HL-60/S4 (cell line): Measurements from ENCODE around the gene TTC24.
"Not testable (repeated sequence)": the region's sequence is repeated elsewhere in the genome, so short reads cannot be mapped to it uniquely, and the experiment has no call there.

Experiments used
- in situ Hi-C: fragments of 300-500 bp; cut with MboI; formaldehyde crosslinking; loops from 2 replicates; pipeline ENCODE4 v1.14.3; 2022; ENCODE audit warnings: low sequenced_read_pairs

Gene TTC24

DNA sequence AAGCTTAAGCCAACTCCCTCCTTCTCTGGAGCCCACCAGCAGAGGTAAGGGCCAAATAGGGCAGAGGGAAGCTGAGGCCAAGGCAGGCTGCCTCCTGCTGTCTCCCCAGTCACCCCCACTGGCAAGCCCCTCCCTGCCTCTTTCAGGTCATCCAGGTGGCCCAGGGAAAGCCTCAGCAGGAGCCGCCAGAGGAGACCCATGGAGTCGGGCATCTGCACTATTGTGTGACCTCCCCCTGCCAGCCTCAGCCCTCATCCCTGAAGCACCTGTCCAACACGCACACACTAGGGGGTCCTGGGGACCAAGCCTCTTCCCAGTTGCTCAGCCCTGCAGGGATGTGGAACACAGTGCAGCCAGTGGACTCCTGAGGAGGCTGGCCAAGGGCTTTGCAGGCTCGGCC, 6.8 kb downstream of the TTC24 start:
- in situ Hi-C loops: no loop called here

DNA sequence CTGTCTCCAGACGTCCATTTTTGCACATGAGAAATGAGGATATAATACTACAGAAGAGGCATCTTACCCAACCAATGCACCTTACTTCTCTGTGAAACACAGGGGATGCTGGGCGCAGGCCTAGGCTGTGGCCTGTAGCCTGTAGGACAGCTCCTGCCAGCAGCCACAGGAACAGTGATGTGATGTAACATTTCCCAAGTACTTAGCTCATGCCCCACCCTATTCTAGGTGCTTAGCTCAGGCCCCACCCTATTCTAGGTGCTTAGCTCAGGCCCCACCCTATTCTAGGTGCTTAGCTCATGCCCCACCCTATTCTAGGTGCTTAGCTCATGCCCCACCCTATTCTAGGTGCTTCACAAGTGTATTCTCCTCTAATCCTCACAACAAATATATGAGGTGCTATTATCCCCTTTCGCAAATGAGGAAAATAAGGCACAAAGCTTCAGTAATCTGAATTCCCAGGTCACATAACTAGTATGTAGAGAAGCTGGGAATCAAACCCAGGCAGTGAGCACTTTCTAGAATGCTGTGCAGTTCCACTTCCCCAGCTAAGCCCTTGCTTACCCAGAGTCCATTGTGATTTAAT, 7.5 kb downstream of the TTC24 start:
- in situ Hi-C loops: no loop called here

DNA sequence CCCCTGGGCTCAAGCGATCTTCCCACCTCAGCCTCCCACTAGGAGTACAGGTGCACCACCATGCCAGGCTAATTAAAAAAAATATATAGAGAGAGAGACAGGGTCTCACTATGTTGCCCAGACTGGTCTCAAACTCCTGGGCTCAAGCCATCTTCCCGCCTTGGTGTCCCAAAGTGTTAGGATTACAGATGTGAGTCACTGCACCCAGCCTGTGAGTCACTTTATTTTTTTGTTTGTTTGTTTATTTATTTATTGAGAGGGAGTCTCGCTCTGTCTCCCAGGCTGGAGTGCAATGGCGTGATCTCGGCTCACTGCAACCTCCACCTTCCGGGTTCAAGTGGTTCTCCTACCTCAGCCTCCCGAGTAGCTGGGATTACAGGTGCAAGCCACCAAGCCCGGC, 8.4 kb downstream of the TTC24 start:
- in situ Hi-C loops: not testable (repeated sequence)

DNA sequence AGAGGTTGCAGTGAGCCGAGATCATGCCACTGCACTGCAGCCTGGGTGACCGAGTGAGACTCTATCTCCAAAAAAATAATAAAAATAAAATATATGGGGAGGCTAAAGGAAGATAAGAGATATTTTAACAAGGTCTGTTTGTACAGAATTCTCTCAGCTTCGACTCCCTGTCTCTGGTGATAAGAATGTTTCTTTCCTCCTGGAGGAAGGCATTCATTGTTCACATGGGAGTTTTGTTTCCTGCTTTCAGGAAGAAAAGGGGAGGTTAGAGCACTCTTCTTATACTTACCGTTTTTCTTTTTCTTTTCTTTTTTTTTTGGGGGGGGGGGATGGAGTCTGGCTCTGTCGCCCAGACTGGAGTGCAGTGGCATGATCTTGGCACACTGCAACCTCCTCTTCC, 10.0 kb downstream of the TTC24 start:
- in situ Hi-C loops: no loop called here

DNA sequence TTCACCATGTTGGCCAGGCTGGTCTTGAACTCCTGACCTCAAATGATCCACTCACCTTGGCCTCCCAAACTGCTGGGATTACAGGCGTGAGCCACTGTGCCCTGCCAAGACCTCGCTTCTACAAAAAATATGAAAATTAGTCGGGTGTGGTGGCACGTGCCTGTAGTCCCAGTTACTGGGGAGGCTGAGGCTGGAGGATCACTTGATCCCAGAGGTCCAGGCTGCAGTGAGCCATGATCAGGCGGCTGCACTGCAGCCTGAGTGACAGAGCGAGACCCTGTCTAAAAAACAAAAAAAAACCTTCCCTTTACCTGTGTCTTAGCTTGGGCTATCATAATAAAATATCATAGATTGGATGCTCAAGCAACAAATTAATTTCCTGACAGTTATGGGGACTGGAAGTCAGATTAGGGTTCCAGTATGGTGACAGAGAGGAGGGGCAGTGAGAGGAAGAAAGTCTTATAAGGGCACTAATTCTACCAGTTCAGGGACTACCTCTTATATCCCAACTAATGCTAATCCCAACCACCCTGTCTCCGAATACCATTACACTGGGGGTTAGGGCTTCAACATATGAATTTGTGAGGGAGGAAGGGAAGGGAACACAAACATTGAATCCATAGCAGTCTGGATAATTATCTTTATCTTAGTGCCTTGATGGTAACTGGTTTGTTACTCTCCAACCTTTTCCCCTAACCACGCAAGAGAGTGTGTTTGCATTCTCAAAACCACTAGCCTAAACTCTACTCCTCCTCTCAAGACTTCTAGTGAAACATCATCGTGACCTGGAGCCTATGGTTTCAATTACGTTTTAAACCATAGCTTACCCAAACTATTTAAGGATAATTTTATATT, 11.0 kb downstream of the TTC24 start:
- in situ Hi-C loops: no loop called here

DNA sequence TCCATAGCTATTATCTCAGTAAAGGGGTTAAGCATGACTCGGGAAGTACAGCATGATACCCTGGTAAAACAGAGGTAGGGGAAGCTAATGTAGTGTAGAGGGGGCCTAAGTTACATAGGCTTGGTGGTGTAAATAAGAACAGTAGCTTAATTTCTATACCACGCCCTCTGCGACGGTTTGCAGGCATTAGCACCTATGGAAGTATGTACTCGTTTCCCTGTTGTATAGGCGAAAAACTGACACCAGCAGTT, 11.6 kb downstream of the TTC24 start:
- in situ Hi-C loops: no loop called here

DNA sequence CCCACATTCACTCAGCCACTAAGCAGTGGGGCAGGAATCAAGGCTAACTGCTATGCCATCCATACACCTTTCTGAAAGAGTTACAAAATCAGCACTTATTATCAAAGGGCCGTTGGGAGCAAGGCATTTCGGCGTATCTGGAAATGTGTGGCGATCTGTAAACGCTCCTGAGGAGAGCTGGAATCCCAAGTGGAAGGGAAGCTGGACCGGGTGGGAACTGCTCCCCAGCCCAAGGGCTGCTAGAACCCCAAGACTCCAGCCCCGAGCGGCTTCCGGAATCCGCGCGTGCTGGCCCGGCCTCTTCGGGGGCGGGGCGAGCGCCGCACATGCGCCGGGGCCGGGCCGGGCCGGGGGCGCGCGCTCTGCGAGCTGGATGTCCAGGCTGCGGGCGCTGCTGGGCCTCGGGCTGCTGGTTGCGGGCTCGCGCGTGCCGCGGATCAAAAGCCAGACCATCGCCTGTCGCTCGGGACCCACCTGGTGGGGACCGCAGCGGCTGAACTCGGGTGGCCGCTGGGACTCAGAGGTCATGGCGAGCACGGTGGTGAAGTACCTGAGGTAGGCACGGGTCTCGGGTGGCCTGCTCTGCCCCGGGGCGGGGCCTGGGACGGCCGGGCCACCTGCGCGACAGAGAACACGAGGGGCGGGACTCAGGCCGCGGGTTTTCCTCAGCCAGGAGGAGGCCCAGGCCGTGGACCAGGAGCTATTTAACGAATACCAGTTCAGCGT, 12.1 kb downstream of the TTC24 start, which contains the start of gene NAXE:
Gene NAXE (plus strand): TSS at position 345 of the 726 bp plus-strand sequence. CDS start 29 bp downstream, at position 374.
- in situ Hi-C loops: no loop called here

DNA sequence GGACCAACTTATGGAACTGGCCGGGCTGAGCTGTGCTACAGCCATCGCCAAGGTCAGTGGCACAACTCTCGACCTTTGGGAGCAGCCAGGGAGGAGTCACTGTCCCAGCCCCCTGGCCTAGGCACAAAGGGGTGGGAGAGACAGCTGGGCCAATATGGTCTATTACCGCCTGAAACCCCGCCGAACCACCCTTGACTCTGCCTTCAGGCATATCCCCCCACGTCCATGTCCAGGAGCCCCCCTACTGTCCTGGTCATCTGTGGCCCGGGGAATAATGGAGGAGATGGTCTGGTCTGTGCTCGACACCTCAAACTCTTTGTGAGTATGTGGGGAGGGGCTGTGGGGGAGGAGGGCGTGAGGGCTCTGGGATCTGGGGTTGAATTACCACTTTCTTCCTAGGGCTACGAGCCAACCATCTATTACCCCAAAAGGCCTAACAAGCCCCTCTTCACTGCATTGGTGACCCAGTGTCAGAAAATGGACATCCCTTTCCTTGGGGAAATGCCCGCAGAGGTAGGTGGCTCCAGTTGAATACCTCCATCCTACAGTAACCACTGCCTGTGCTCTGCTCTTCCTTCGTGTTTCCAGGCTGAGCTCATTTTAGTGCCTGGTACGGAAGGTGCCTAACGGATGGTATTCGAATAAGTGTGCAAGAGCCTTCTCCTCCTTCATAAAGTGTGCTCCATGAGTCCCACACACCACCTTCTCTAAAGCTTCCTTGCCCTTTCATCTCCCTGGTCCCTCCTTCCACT, 12.8 kb downstream of the TTC24 start:
- in situ Hi-C loops: no loop called here

DNA sequence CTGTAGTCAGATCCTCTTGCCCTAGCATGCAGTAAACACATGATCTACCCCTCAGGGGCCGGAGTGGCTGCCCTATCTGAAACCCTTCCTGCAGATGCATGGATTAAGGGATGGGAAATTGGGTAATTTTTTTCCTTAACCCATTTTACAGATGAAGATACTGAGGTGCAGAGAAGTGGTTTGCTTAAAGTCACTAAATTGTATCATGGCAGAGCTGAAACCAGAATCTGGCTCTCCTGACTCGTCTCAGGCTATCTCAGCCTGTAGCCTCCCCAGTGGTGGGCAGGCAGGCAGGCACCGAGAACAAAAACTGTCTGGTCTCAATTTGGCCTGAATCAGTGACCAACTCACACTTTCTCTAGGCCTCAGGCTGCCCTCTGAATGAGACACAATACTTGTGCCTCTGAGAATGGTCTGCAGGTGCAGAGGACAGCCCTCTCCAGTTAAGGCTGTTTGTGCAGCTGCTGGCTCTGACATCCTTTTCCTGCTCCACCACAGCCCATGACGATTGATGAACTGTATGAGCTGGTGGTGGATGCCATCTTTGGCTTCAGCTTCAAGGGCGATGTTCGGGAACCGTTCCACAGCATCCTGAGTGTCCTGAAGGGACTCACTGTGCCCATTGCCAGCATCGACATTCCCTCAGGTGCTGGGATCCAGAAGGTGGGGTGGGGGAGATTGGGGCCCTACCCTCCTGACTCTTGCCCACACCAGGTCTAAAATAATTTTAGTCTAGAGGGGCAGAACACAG, 13.6 kb downstream of the TTC24 start:
- in situ Hi-C loops: no loop called here

DNA sequence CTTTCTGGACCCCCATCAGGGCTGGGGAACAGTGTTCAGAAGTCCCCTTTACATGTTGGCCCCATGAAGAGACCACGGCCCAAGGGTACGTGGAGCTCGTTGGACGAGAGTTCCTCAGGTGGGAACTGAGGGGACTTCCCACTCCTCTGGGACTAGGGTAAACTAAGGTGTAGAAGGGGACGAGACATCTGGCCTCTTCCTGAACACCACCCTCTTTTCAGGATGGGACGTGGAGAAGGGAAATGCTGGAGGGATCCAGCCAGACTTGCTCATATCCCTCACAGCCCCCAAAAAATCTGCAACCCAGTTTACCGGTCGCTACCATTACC, 14.1 kb downstream of the TTC24 start:
- in situ Hi-C loops: no loop called here

DNA sequence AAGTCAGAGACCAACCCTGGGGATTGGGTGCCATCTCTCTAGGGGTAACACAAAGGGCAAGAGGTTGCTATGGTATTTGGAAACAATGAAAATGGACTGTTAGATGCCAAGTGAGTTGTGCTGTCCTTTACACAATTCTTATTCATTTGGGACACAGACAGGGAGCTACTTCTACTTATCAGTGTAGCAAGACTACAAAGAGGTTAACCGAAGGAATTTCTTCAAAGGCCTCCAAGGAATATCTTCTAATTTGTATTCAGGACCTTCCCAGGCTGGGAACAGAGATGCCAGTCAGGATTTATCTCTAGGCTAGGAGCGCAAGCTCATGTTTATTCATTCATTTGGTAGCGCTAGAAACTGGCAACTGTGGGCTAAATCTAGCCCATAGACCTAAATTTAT, 14.7 kb downstream of the TTC24 start:
- in situ Hi-C loops: no loop called here

DNA sequence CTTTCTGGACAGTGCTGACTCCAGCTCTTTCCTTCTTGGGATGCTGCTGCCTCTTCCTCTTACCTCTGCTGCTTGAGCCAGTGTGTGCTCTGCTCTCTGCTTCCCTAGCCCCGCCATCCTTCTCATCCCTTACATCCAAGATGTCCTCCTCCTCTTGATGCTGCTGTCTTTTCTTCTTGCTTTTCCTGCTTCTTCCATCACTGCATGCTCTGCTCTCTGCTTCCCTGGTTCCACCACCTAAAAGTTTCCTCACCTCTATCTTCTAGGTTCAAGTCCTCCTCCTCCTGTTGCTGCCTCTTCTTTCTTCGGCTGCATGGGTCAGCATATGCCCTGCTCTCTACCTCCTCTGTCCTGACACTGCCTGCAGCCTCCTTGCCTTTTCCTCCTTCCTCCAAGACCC, 15.5 kb downstream of the TTC24 start:
- in situ Hi-C loops: no loop called here

DNA sequence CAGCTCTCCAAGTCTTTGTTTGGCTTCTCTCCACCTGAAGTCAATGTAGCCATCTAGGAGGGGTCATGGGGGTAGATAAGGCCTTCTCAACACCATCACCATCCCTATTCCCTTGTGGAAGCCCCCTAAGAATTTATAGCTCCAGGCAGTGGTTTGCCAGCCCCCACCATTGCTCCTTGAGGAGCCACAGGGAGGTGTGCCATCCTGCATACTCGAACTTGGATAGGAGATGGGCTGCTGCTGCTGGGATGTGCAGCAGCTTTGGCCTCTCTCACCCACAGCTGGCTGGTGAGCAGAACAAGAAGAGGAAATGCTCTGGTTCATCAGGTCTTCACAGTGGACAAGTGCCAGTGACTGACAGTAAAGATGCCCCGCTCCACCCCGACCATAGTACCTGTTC, 16.9 kb downstream of the TTC24 start:
- in situ Hi-C loops: no loop called here

DNA sequence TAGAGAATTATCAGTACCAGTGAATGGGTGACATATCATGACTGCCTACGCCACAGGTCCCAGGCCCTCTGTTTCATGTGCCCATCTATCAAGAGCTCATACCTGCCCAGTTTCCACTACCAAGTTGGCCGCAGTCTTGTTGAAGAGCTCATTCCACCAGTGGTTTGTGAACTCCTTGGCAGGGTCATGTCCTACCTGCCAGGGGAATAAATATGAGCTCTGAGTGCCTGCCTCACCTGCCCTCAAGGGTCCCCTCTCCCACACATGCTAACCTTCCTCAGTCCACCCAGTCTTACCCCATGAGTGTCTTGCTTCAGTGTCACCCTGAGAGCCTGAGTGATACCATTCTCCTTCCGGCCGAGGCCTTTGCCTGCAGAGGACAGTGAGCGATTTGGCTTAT, 18.6 kb downstream of the TTC24 start:
- in situ Hi-C loops: no loop called here

DNA sequence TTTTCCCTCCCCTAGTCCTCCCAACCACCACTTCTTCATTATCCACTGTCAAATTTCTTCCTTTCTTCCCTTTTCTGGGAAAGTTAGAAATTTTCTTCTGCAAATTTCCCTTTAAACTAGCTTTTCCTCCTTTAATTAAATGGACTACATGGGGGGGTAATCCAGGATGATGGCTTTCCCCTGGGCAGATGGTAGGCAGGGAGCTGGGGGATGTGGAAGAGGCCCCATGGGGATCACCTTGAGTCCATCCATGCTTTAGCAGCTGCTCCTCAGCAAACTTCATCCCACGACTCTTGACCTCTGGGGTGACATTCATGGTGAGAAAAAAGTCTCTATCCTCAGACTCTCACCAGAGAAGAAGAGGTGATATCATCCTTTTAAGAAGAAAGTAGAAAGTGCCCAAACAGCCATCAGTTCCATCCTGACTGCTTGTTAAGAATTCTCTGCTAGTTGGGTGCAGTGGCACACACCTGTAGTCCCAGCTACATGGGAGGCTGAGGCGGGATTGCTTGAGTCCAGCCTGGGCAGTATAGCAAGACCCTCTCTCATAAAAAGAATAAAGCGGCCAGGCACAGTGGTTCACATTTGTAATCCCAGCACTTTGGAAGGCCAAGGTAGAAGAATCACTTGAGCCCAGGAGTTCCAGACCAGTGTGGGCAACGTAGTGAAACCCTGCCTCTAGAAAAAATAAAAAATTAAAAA, 19.4 kb downstream of the TTC24 start:
- in situ Hi-C loops: no loop called here

DNA sequence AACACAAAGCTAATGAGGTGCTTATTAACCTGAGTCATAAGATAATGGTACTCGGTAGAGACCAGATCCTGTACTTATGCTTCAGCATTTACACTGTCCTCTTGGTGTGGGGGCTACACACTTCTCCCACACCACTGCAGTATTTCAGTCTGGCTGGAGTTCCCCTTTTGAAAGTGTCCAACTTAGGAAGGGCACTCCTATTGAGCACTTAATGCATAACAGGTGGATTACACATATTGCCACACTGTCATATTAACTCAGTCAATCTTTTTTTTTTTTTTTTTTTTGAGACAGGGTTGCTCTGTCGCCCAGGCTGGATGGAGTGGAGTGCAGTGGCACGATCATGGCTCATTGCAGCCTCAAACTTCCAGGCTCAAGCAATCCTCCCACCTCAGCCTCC, 20.3 kb downstream of the TTC24 start:
- in situ Hi-C loops: no loop called here

DNA sequence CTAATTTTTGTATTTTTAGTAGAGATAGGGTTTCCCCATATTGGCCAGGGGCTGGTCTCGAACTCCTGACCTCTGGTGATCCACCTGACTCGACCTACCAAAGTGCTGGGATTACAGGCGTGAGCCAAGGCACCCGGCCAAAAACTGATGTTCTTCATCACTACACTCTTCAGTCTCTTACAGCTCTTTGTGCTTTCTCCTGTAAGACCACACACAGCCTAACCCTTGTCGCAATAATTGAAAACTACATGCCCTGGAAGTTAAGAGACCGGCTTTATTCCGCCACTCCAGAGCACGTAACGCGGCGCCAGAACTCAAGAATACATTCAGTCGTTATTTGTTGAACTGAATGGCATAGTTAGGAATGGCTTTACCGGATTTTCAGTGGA, 21.2 kb downstream of the TTC24 start:
- in situ Hi-C loops: no loop called here

DNA sequence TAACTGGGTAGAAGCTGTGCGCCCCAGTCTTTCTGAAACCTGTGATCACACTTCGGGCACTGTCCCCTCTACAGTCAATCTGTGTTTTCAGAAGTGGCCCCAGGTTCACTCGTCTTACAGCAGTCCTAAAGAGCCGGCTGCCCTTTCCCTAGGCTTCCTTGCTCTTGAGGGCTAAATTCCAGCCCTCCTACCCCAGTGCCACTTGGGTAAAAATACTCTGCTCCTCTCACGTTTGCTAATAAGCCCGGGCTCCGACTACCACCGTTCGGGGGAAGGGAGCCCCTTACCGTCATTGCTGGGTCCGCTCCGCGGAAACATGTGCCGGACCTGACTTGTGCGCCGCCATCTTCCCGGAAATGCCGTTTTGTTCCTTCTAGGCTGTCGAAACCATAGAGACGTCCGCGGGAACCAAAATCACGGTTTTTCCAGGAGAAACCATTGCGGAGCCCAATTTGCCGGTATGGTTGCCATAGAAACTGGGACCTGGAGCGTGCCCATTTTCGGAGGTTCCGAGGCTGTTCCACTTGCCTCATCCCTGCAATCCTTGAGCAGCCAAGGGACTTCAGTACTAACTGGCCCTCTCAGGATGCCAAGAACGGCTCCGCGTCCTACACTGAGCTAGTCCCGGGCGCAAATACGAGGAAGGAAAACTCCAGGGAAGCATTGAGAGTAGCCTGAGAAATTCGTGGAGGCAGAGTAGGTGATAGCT, 21.8 kb downstream of the TTC24 start, which contains the start of gene GPATCH4:
Gene GPATCH4 (minus strand): TSS at position 358 of the 709 bp plus-strand sequence.
- in situ Hi-C loops: no loop called here

DNA sequence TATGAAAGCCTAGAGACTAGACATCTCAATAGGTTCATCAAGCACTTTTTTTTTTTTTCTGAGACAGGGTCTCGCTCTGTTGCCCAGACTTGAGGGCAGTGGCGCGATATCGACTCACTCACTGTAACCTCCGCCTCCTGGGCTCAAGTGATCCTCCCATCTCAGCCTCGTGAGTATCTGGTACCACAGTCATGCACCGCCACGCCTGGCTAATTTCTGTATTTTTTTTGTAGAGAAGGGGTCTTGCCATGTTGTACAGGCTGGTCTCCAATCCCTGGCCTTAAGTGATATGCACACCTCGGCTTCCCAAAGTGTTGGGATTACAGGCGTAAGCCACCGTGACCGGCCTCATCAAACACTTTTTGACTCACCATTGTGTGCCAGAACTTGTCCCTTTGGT, 22.4 kb downstream of the TTC24 start:
- in situ Hi-C loops: no loop called here

DNA sequence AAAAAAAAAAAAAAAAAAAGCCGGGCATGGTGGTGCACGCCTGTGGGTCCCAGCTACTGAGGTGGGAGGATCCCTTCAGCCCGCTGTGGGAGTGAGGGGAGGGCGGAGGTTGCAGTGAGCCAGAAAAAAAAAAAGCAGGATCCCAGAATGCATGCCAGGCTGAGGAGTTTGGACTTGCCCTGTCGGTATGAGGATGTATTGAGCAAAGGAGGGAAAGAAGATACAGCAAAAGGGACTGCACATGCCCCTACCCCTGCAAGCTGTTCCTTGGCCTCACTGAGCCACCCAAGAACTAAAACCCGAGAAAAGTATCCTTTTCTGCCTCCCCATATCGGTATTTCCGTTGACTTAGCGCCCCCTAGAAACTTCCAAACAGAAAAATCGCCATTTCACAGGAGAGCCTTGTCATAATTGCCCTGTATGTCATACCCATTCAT, 23.1 kb downstream of the TTC24 start:
- in situ Hi-C loops: no loop called here
